ENCODE results near the gene PTTG1IP2.

GRCh38 chr7:90474284-90475210 lies 5.1 kb downstream of the PTTG1IP2 start:
- TF ChIP-seq, protein P1, sequence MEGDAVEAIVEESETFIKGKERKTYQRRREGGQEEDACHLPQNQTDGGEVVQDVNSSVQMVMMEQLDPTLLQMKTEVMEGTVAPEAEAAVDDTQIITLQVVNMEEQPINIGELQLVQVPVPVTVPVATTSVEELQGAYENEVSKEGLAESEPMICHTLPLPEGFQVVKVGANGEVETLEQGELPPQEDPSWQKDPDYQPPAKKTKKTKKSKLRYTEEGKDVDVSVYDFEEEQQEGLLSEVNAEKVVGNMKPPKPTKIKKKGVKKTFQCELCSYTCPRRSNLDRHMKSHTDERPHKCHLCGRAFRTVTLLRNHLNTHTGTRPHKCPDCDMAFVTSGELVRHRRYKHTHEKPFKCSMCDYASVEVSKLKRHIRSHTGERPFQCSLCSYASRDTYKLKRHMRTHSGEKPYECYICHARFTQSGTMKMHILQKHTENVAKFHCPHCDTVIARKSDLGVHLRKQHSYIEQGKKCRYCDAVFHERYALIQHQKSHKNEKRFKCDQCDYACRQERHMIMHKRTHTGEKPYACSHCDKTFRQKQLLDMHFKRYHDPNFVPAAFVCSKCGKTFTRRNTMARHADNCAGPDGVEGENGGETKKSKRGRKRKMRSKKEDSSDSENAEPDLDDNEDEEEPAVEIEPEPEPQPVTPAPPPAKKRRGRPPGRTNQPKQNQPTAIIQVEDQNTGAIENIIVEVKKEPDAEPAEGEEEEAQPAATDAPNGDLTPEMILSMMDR (IDR thresholded peaks at IDR 0.05): no peak
- TF ChIP-seq POLR2A (IDR thresholded peaks at IDR 0.05): no peak

Measured in tibial nerve (tissue), 3 donors.